SK-N-SH (cell line): ENCODE results near the gene MYCBPAP. TPM values are rescaled to one million over a fixed set of nuclear protein-coding genes. Genes with fewer than 3 reads are reported as not detected.

Experiments used
- CTCF ChIA-PET: fragments of 300-600, 350-600 bp; formaldehyde crosslinking; extraction: SDS; loops from one replicate; lab custom pipeline; 2021; lab: Yijun Ruan, JAX
- POLR2A ChIA-PET: fragments of 350-600 bp; sonication (Branson Sonifier 250); formaldehyde crosslinking; extraction: SDS; loops from one replicate; lab custom pipeline; 2020; ENCODE audit warnings: antibody characterized with exemption, inconsistent platforms; lab: Yijun Ruan, JAX
- DNase-seq: peaks from one replicate; pipeline ENCODE4 v3.0.0; 2012
- H2AFZ ChIP-seq: fragments of 200-600 bp; sonication (generic); 2 replicates; pipeline ENCODE4 v1.8.1; 2016; ENCODE audit warnings: antibody characterized with exemption, mild to moderate bottlenecking, low read depth
- H3F3A ChIP-seq: fragments of 200-600 bp; sonication (generic); replicated peaks from 2 replicates; pipeline ENCODE3; 2016; ENCODE audit warnings: antibody characterized with exemption, mild to moderate bottlenecking; ENCODE audit not compliant: insufficient read depth
- H3K27ac ChIP-seq, 2 experiments: fragments of 200-500 bp in 1 of 2; fragments of 200-600 bp in 1 of 2; sonication (Bioruptor generic) in 1 of 2; sonication (generic), shearing (Covaris generic) in 1 of 2; 2 replicates each; pipeline versions ENCODE4 v1.5.1 to v1.6.1; 2014 to 2016; ENCODE audit warnings: low read depth in 2 of 2, inconsistent platforms in 1 of 2, low read length in 1 of 2, mild to moderate bottlenecking in 1 of 2, mixed read lengths in 1 of 2
- H3K27me3 ChIP-seq: fragments of 200-600 bp; sonication (generic), shearing (Covaris generic); 2 replicates; pipeline ENCODE4 v1.6.1; 2016; ENCODE audit warnings: mixed run types; ENCODE audit not compliant: insufficient read depth
- H3K36me3 ChIP-seq, 2 experiments: fragments of 200-500 bp in 1 of 2; fragments of 200-600 bp in 1 of 2; sonication (Bioruptor generic) in 1 of 2; sonication (generic) in 1 of 2; replicated peaks in 1 of 2; 2 replicates each; pipeline versions ENCODE3 to v1.5.1; 2014 to 2016; ENCODE audit warnings: low read length in 1 of 2, mild to moderate bottlenecking in 1 of 2; ENCODE audit not compliant: insufficient read depth in 2 of 2, control insufficient read depth in 1 of 2
- H3K4me1 ChIP-seq, 2 experiments: fragments of 200-500 bp in 1 of 2; fragments of 200-600 bp in 1 of 2; sonication (Bioruptor generic) in 1 of 2; sonication (generic), shearing (Covaris generic) in 1 of 2; 2 replicates each; pipeline versions ENCODE4 v1.5.1 to v1.6.1; 2014 to 2016; ENCODE audit warnings: low read depth in 1 of 2, low read length in 1 of 2, mixed run types in 1 of 2; ENCODE audit not compliant: insufficient read depth in 2 of 2, control insufficient read depth in 1 of 2
- H3K4me2 ChIP-seq: fragments of 200-600 bp; sonication (generic), shearing (Covaris generic); 2 replicates; pipeline ENCODE4 v1.6.1; 2017; ENCODE audit warnings: mixed run types
- H3K4me3 ChIP-seq, 2 experiments: fragments of 200-500 bp in 1 of 2; fragments of 200-600 bp in 1 of 2; sonication (Bioruptor generic) in 1 of 2; sonication (generic), shearing (Covaris generic) in 1 of 2; 2 replicates each; pipeline versions ENCODE4 v1.5.1 to v1.8.1; 2014 to 2016; ENCODE audit warnings: low read depth in 2 of 2, inconsistent platforms in 1 of 2, low read length in 1 of 2, mild to moderate bottlenecking in 1 of 2, mixed read lengths in 1 of 2, moderate library complexity in 1 of 2
- H3K79me2 ChIP-seq: fragments of 200-600 bp; sonication (generic); 2 replicates; pipeline ENCODE4 v1.8.1; 2017; ENCODE audit warnings: mild to moderate bottlenecking; ENCODE audit not compliant: insufficient read depth
- H3K9ac ChIP-seq: fragments of 200-600 bp; sonication (generic); 2 replicates; pipeline ENCODE4 v1.6.1; 2017; ENCODE audit warnings: mixed run types
- H3K9me2 ChIP-seq: fragments of 200-600 bp; sonication (generic); 2 replicates; pipeline ENCODE4 v1.6.1; 2017; ENCODE audit warnings: mixed run types
- H3K9me3 ChIP-seq: fragments of 200-600 bp; sonication (generic); 2 replicates; pipeline ENCODE4 v1.6.1; 2017; ENCODE audit warnings: mixed run types, mild to moderate bottlenecking, moderate library complexity
- H4K20me1 ChIP-seq: fragments of 200-600 bp; sonication (generic); 2 replicates; pipeline ENCODE4 v1.6.1; 2017; ENCODE audit warnings: mild to moderate bottlenecking, mixed run types; ENCODE audit not compliant: insufficient read depth
- ELF1 ChIP-seq: IDR thresholded peaks from 2 replicates; pipeline ENCODE4 v1.4.0; 2012
- EP300 ChIP-seq, 2 experiments: IDR thresholded peaks; 2 replicates each; pipeline versions ENCODE4 v1.4.0 to v1.6.1; 2012; ENCODE audit warnings: borderline replicate concordance in 1 of 2, low read depth in 1 of 2, low read length in 1 of 2
- EZH2phosphoT487 ChIP-seq: fragments of 200-600 bp; sonication (generic); IDR thresholded peaks from 2 replicates; pipeline ENCODE4 v1.6.1; 2017; ENCODE audit warnings: low read depth, mixed run types, mild to moderate bottlenecking, antibody characterized with exemption, moderate library complexity, borderline replicate concordance
- FOSL2 ChIP-seq: IDR thresholded peaks from 2 replicates; pipeline ENCODE4 v1.4.0; 2012; ENCODE audit warnings: low read depth, mild to moderate bottlenecking, moderate library complexity, borderline replicate concordance
- GATA2 ChIP-seq: sonication (generic); formaldehyde crosslinking; IDR thresholded peaks from 2 replicates; pipeline ENCODE4 v1.5.0; 2020; ENCODE audit warnings: mild to moderate bottlenecking, missing genetic modification reagents
- IRF3 ChIP-seq: fragments of 150-350 bp; IDR thresholded peaks from 2 replicates; pipeline ENCODE4 v1.6.1; 2016; ENCODE audit warnings: mild to moderate bottlenecking, low read depth, low read length
- JUND ChIP-seq: IDR thresholded peaks from 2 replicates; pipeline ENCODE4 v1.4.0; 2012
- MEF2A ChIP-seq: IDR thresholded peaks from 2 replicates; pipeline ENCODE4 v1.4.0; 2012; ENCODE audit warnings: low read depth, borderline replicate concordance
- NFIC ChIP-seq: IDR thresholded peaks from 2 replicates; pipeline ENCODE4 v1.4.0; 2012; ENCODE audit warnings: borderline replicate concordance
- PBX3 ChIP-seq: IDR thresholded peaks from 2 replicates; pipeline ENCODE4; 2012
- REST ChIP-seq: IDR thresholded peaks from 2 replicates; pipeline ENCODE4 v1.6.1; 2012; ENCODE audit warnings: mild to moderate bottlenecking, low read depth, low read length, moderate library complexity
- SIN3A ChIP-seq: IDR thresholded peaks from 2 replicates; pipeline ENCODE4 v1.6.1; 2012; ENCODE audit warnings: low read depth, mild to moderate bottlenecking, low read length, moderate library complexity, borderline replicate concordance
- SMC3 ChIP-seq: IDR thresholded peaks from 2 replicates; pipeline ENCODE4 v1.6.1; 2012; ENCODE audit warnings: low read depth, low read length, improper control_type of control experiment
- TCF12 ChIP-seq: IDR thresholded peaks from 2 replicates; pipeline ENCODE4 v1.4.0; 2012
- TEAD4 ChIP-seq: IDR thresholded peaks from 2 replicates; pipeline ENCODE4 v1.4.0; 2012; ENCODE audit warnings: mild to moderate bottlenecking, borderline replicate concordance; ENCODE audit not compliant: insufficient read depth
- USF1 ChIP-seq: IDR thresholded peaks from 2 replicates; pipeline ENCODE4 v1.4.0; 2012; ENCODE audit warnings: low read depth, borderline replicate concordance
- USF2 ChIP-seq: fragments of 150-350 bp; IDR thresholded peaks from 2 replicates; pipeline ENCODE4 v1.6.1; 2017; ENCODE audit warnings: antibody characterized with exemption, low read length, low read depth, borderline replicate concordance
- YY1 ChIP-seq: IDR thresholded peaks from 2 replicates; pipeline ENCODE4 v1.4.0; 2012; ENCODE audit warnings: low read depth, mild to moderate bottlenecking
- ZBTB33 ChIP-seq: IDR thresholded peaks from 2 replicates; pipeline ENCODE4 v1.4.0; 2012; ENCODE audit warnings: low read depth, borderline replicate concordance
- WGBS: methylation state at CpG from one replicate; pipeline ENCODE4 v1.1.6; 2017; ENCODE audit warnings: low lambda C conversion rate; 5-methylcytosine and 5-hydroxymethylcytosine counted together
- polyA plus RNA-seq, 3 experiments: library from polyadenylated mRNA; depleted of rRNA; stranded (reverse); fragments of >200 nt; gene quantifications; 2 replicates each; pipeline ENCODE4 v1.2.3, GENCODE V29; 2012

MYCBPAP gene
- polyA plus RNA-seq, 1 of the 3 experiments (the other 2 are of a cell fraction): 2.4 TPM

- no peak overlapping the region for H3K9ac ChIP-seq
- H3K4me2 ChIP-seq: no peak overlapping the region
- peaks cover 3 to 5% of the 10 kb centered on the region in 2 experiments for H3K36me3 ChIP-seq
- TF ChIP-seq TEAD4: no peak
- no peak for TF ChIP-seq PBX3
- no peak for TF ChIP-seq JUND
- no peak for TF ChIP-seq IRF3
- no peak for TF ChIP-seq ELF1
- no peak for TF ChIP-seq SIN3A
- TF ChIP-seq EZH2phosphoT487: no peak
- TF ChIP-seq TCF12: no peak
- no peak for TF ChIP-seq USF2
- no peak for TF ChIP-seq SMC3
- no peak for TF ChIP-seq REST
- TF ChIP-seq MEF2A: no peak
- TF ChIP-seq YY1: no peak
- no peak for TF ChIP-seq EP300 (IDR thresholded peaks at IDR 0.05; ENCODE audit: borderline replicate concordance in 1 of 2, low read depth in 1 of 2, low read length in 1 of 2)
- TF ChIP-seq NFIC: no peak
- TF ChIP-seq USF1: no peak
- no peak for TF ChIP-seq GATA2 (CRISPR knock-in tag)
- TF ChIP-seq ZBTB33: no peak
- no peak for TF ChIP-seq FOSL2
- DNase-seq: no peak
- peaks cover 12 to 33% of the 10 kb centered on the region in 2 experiments; a peak in 3 of 4 replicates for H3K4me1 ChIP-seq
- ChIA-PET CTCF (interaction anchor here (0.9 to 24.2 kb wide), 6 partner anchors 13 to 147 kb away, joined by 3 to 1212 read pairs (median 34); partner anchors contain the start of gene RSAD1), POLR2A (no interaction called here)
- peaks cover 6% of the 10 kb centered on the region for H3F3A ChIP-seq
- 88% methylated on average over 7 of the region's 7 CpGs for WGBS
- H3K9me3 ChIP-seq: no peaks in the 10 kb centered on the region
- no peak overlapping the region for H2AFZ ChIP-seq
- peaks cover 20% of the 10 kb centered on the region for H3K79me2 ChIP-seq
- H3K4me3 ChIP-seq: no peak overlapping the region
- H3K27ac ChIP-seq: no peak overlapping the region
- no peaks in the 10 kb centered on the region for H3K27me3 ChIP-seq
- H4K20me1 ChIP-seq: no peaks in the 10 kb centered on the region
- no peaks in the 10 kb centered on the region for H3K9me2 ChIP-seq
Measured at GRCh38 chr17:50544516-50544915, 36.3 kb downstream of the MYCBPAP start.
